ENCODE measurements around the gene ITGB3BP. TPM values are rescaled to one million over a fixed set of nuclear protein-coding genes. Genes with fewer than 3 reads are reported as not detected.
A peak's percentile ranks its signal among the peaks of the same experiment; 100 is the strongest.

ITGB3BP gene
- total and polyA plus RNA-seq, 2 of the 13 experiments (the other 11 are each of a cell fraction or from before 2014, with no cell fraction given), result 19.0 to 46.5 TPM

DNA sequence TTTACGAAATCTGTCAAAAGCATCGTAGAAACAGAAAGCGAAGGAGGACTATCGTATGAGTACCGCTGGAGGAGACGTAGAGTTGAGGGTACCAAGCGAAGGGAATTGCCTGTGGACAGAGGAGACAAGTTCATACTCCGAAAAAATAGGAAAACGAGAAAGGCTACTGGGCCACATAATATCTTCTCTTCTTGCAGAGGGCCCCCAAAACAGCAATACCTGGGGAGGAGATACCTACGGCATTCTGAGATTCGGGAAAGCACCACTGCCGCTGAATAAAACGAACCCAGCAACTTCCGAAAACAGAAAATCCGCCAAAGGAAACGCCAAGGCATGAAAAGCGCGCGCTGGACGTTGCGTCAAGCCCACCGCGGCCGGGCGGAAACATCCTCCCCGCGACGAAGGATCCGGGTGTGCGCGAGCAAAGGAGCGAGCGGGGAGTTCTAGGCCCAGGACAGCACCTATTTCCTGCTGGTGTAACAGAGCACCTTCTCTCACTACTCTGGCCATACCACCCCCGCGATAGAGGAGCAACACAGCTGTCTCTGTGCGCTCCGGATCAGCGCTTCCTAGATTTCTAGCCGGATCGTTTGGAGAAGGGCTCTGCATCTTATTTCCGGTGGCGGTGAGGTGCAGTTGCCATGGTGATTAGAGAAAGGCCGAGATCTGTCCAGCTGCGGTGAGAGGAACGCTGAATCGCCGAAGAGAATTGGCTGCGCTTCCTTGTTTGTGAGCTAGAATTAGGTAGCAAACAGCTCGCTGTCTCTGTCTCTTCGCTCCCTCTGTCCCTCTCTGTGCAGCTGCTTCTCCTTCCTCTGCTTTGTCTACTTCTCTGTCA lies at the start of gene ITGB3BP, which contains the start of gene EFCAB7 (continued):
- TF ChIP-seq, protein P1, sequence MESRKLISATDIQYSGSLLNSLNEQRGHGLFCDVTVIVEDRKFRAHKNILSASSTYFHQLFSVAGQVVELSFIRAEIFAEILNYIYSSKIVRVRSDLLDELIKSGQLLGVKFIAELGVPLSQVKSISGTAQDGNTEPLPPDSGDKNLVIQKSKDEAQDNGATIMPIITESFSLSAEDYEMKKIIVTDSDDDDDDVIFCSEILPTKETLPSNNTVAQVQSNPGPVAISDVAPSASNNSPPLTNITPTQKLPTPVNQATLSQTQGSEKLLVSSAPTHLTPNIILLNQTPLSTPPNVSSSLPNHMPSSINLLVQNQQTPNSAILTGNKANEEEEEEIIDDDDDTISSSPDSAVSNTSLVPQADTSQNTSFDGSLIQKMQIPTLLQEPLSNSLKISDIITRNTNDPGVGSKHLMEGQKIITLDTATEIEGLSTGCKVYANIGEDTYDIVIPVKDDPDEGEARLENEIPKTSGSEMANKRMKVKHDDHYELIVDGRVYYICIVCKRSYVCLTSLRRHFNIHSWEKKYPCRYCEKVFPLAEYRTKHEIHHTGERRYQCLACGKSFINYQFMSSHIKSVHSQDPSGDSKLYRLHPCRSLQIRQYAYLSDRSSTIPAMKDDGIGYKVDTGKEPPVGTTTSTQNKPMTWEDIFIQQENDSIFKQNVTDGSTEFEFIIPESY (CRISPR knock-in tag; IDR thresholded peaks at IDR 0.05), result peak; percentile 56; the same call in 1 of the 2 replicates
- TF ChIP-seq KLF15 (CRISPR knock-in tag; IDR thresholded peaks at IDR 0.05; ENCODE audit: borderline replicate concordance), result no peak
- TF ChIP-seq, protein P2, sequence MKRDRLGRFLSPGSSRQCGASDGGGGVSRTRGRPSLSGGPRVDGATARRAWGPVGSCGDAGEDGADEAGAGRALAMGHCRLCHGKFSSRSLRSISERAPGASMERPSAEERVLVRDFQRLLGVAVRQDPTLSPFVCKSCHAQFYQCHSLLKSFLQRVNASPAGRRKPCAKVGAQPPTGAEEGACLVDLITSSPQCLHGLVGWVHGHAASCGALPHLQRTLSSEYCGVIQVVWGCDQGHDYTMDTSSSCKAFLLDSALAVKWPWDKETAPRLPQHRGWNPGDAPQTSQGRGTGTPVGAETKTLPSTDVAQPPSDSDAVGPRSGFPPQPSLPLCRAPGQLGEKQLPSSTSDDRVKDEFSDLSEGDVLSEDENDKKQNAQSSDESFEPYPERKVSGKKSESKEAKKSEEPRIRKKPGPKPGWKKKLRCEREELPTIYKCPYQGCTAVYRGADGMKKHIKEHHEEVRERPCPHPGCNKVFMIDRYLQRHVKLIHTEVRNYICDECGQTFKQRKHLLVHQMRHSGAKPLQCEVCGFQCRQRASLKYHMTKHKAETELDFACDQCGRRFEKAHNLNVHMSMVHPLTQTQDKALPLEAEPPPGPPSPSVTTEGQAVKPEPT (CRISPR knock-in tag; IDR thresholded peaks at IDR 0.05; ENCODE audit: low read depth), result peak; percentile 90; the same call in 1 of the 2 replicates
- no peak for TF ChIP-seq TEAD2 (CRISPR knock-in tag; IDR thresholded peaks at IDR 0.05)
- peak; percentile 34; the same call in 1 of the 2 replicates for TF ChIP-seq ZNF777 (CRISPR knock-in tag; IDR thresholded peaks at IDR 0.05)
- TF ChIP-seq ZIK1 (CRISPR knock-in tag; IDR thresholded peaks at IDR 0.05; ENCODE audit: borderline replicate concordance, low read depth), result no peak
- 0 out of 2 replicates have a peak, but pooled peaks have one; percentile 22 for TF ChIP-seq ZNF451 (CRISPR knock-in tag; IDR thresholded peaks at IDR 0.05)
- no peak; the same call in 1 of the 2 replicates for TF ChIP-seq KLF9 (CRISPR knock-in tag; IDR thresholded peaks at IDR 0.05; ENCODE audit: low read depth)
- no peak for TF ChIP-seq ZFP41 (CRISPR knock-in tag; IDR thresholded peaks at IDR 0.05; ENCODE audit: borderline replicate concordance)
- peak; percentile 97; the same call in 1 of the 2 replicates for TF ChIP-seq KDM2A (CRISPR knock-in tag; IDR thresholded peaks at IDR 0.05; ENCODE audit: borderline replicate concordance, low read depth)
- TF ChIP-seq, protein P3, sequence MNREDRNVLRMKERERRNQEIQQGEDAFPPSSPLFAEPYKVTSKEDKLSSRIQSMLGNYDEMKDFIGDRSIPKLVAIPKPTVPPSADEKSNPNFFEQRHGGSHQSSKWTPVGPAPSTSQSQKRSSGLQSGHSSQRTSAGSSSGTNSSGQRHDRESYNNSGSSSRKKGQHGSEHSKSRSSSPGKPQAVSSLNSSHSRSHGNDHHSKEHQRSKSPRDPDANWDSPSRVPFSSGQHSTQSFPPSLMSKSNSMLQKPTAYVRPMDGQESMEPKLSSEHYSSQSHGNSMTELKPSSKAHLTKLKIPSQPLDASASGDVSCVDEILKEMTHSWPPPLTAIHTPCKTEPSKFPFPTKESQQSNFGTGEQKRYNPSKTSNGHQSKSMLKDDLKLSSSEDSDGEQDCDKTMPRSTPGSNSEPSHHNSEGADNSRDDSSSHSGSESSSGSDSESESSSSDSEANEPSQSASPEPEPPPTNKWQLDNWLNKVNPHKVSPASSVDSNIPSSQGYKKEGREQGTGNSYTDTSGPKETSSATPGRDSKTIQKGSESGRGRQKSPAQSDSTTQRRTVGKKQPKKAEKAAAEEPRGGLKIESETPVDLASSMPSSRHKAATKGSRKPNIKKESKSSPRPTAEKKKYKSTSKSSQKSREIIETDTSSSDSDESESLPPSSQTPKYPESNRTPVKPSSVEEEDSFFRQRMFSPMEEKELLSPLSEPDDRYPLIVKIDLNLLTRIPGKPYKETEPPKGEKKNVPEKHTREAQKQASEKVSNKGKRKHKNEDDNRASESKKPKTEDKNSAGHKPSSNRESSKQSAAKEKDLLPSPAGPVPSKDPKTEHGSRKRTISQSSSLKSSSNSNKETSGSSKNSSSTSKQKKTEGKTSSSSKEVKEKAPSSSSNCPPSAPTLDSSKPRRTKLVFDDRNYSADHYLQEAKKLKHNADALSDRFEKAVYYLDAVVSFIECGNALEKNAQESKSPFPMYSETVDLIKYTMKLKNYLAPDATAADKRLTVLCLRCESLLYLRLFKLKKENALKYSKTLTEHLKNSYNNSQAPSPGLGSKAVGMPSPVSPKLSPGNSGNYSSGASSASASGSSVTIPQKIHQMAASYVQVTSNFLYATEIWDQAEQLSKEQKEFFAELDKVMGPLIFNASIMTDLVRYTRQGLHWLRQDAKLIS (CRISPR knock-in tag; IDR thresholded peaks at IDR 0.05), result no peak
- TF ChIP-seq, protein P4, sequence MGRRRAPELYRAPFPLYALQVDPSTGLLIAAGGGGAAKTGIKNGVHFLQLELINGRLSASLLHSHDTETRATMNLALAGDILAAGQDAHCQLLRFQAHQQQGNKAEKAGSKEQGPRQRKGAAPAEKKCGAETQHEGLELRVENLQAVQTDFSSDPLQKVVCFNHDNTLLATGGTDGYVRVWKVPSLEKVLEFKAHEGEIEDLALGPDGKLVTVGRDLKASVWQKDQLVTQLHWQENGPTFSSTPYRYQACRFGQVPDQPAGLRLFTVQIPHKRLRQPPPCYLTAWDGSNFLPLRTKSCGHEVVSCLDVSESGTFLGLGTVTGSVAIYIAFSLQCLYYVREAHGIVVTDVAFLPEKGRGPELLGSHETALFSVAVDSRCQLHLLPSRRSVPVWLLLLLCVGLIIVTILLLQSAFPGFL (CRISPR knock-in tag; IDR thresholded peaks at IDR 0.05), result no peak
- TF ChIP-seq CENPT (CRISPR knock-in tag; IDR thresholded peaks at IDR 0.05; ENCODE audit: low read depth), result no peak
- TF ChIP-seq, protein P5, sequence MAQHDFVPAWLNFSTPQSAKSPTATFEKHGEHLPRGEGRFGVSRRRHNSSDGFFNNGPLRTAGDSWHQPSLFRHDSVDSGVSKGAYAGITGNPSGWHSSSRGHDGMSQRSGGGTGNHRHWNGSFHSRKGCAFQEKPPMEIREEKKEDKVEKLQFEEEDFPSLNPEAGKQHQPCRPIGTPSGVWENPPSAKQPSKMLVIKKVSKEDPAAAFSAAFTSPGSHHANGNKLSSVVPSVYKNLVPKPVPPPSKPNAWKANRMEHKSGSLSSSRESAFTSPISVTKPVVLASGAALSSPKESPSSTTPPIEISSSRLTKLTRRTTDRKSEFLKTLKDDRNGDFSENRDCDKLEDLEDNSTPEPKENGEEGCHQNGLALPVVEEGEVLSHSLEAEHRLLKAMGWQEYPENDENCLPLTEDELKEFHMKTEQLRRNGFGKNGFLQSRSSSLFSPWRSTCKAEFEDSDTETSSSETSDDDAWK (CRISPR knock-in tag; IDR thresholded peaks at IDR 0.05), result no peak
- TF ChIP-seq, protein P6, sequence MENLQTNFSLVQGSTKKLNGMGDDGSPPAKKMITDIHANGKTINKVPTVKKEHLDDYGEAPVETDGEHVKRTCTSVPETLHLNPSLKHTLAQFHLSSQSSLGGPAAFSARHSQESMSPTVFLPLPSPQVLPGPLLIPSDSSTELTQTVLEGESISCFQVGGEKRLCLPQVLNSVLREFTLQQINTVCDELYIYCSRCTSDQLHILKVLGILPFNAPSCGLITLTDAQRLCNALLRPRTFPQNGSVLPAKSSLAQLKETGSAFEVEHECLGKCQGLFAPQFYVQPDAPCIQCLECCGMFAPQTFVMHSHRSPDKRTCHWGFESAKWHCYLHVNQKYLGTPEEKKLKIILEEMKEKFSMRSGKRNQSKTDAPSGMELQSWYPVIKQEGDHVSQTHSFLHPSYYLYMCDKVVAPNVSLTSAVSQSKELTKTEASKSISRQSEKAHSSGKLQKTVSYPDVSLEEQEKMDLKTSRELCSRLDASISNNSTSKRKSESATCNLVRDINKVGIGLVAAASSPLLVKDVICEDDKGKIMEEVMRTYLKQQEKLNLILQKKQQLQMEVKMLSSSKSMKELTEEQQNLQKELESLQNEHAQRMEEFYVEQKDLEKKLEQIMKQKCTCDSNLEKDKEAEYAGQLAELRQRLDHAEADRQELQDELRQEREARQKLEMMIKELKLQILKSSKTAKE (CRISPR knock-in tag; IDR thresholded peaks at IDR 0.05; ENCODE audit: borderline replicate concordance), result no peak
